HepG2 (cell line): ENCODE results near the gene KLF6. TPM values are rescaled to one million over a fixed set of nuclear protein-coding genes. Genes with fewer than 3 reads are reported as not detected.

Experiments used
- ATAC-seq: fragments of 200-7000 bp; cut with Tn5 transposase; 3 replicates; pipeline ENCODE4 v1.9.1; 2020; ENCODE audit warnings: mild to moderate bottlenecking, moderate library complexity
- BruUV-seq: library from RNA; stranded (reverse); fragments of 400-500 nt; replicated peaks from 2 replicates; lab custom pipeline; 2021; lab: Mats Ljungman, UMichigan
- CTCF ChIA-PET: fragments of 300-600 bp; formaldehyde crosslinking; extraction: SDS; loops from one replicate; lab custom pipeline; 2021; ENCODE audit warnings: low total read pairs, inconsistent platforms, low intra/inter-chr PET ratio; lab: Yijun Ruan, JAX
- POLR2A ChIA-PET: fragments of 350-600 bp; sonication (Branson Sonifier 250); formaldehyde crosslinking; loops from one replicate; lab custom pipeline; 2020; ENCODE audit warnings: antibody characterized with exemption, inconsistent platforms; lab: Yijun Ruan, JAX
- DNase-seq: peaks from one replicate; pipeline ENCODE4 v3.0.0-alpha.2; 2015; ENCODE audit warnings: low spot score
- FAIRE-seq: peaks from 3 replicates; lab custom pipeline; 2011; peaks lifted over from hg19 to GRCh38; lab: Jason Lieb, UNC
- H2AFZ ChIP-seq: one replicate; pipeline ENCODE4 v1.6.1; 2011; ENCODE audit warnings: low read length, inconsistent platforms
- H3K27ac ChIP-seq: fragments of 300-600 bp; 3 replicates; pipeline ENCODE4 v1.8.0; 2011; ENCODE audit warnings: mixed run types, mild to moderate bottlenecking, mixed read lengths, low read length, inconsistent platforms; ENCODE audit not compliant: insufficient read depth; ENCODE audit errors: extremely low read length
- H3K27me3 ChIP-seq, 2 experiments: fragments of 200-600 bp in 1 of 2; 2 replicates in 1 of 2; 3 replicates in 1 of 2; pipeline versions ENCODE4 v1.6.0 to v1.8.0; 2011; ENCODE audit warnings: low read length in 2 of 2, mild to moderate bottlenecking in 2 of 2, moderate library complexity in 2 of 2, inconsistent platforms in 1 of 2; ENCODE audit not compliant: insufficient read depth in 2 of 2, control insufficient read depth in 1 of 2
- H3K36me3 ChIP-seq, 2 experiments: fragments of 200-600 bp in 1 of 2; replicated peaks in 1 of 2; 2 replicates in 1 of 2; 3 replicates in 1 of 2; pipeline versions ENCODE4 v1.5.1 to v1.8.0; 2011; ENCODE audit warnings: low read length in 2 of 2, inconsistent platforms in 1 of 2; ENCODE audit not compliant: insufficient read depth in 2 of 2, control insufficient read depth in 1 of 2
- H3K4me1 ChIP-seq: 2 replicates; pipeline ENCODE4 v1.5.1; 2012; ENCODE audit warnings: low read length, inconsistent platforms; ENCODE audit not compliant: insufficient read depth
- H3K4me2 ChIP-seq: 2 replicates; pipeline ENCODE4 v1.6.0; 2011; ENCODE audit warnings: low read depth, low read length, inconsistent platforms
- H3K4me3 ChIP-seq, 3 experiments: fragments of 200-600 bp in 1 of 3; sonication (generic), shearing (Covaris generic) in 1 of 3; replicated peaks in 1 of 3; 2 replicates each; pipeline ENCODE4 v1.5.1; 2011 to 2016; ENCODE audit warnings: low read length in 3 of 3, inconsistent platforms in 2 of 3, low read depth in 2 of 3, mild to moderate bottlenecking in 2 of 3, control low read depth in 1 of 3, mixed read lengths in 1 of 3; ENCODE audit not compliant: insufficient read depth in 1 of 3
- H3K79me2 ChIP-seq: one replicate; pipeline ENCODE4 v1.6.1; 2011; ENCODE audit warnings: low read length, inconsistent platforms; ENCODE audit not compliant: insufficient read depth
- H3K9ac ChIP-seq: 2 replicates; pipeline ENCODE4 v1.6.0; 2011; ENCODE audit warnings: mild to moderate bottlenecking, low read depth, low read length, inconsistent platforms; ENCODE audit not compliant: insufficient read depth
- H3K9me3 ChIP-seq: 2 replicates; pipeline ENCODE4 v1.5.1; 2012; ENCODE audit warnings: mild to moderate bottlenecking, low read length
- H4K20me1 ChIP-seq: 2 replicates; pipeline ENCODE4 v1.6.0; 2011; ENCODE audit warnings: inconsistent platforms, mild to moderate bottlenecking, low read length, moderate library complexity; ENCODE audit not compliant: insufficient read depth
- IRF2 ChIP-seq: IDR thresholded peaks from 2 replicates; pipeline ENCODE4 v1.6.1; 2018; ENCODE audit warnings: missing genetic modification reagents, missing compliant biosample characterization
- KLF6 ChIP-seq: IDR thresholded peaks from 2 replicates; pipeline ENCODE4 v1.8.0; 2016; ENCODE audit warnings: missing biosample characterization, missing genetic modification reagents
- MAF1 ChIP-seq: sonication (generic); formaldehyde crosslinking; IDR thresholded peaks from 2 replicates; pipeline ENCODE4 v1.5.0; 2020; ENCODE audit warnings: missing genetic modification reagents, borderline replicate concordance
- TCF7L2 ChIP-seq: IDR thresholded peaks from 2 replicates; pipeline ENCODE4 v1.6.1; 2011; ENCODE audit warnings: mild to moderate bottlenecking, low read depth, low read length, moderate library complexity
- ZBTB38 ChIP-seq: sonication (generic); formaldehyde crosslinking; IDR thresholded peaks from 2 replicates; pipeline ENCODE4 v1.5.1; 2020; ENCODE audit warnings: mild to moderate bottlenecking, missing genetic modification reagents
- ZBTB40 ChIP-seq, 2 experiments: fragments of 450-650 bp in 1 of 2; sonication (generic) in 1 of 2; formaldehyde crosslinking in 1 of 2; IDR thresholded peaks; 2 replicates each; pipeline versions ENCODE4 v1.6.1 to v1.8.0; 2016 to 2022; ENCODE audit warnings: antibody characterized with exemption in 1 of 2, mild to moderate bottlenecking in 1 of 2, missing genetic modification reagents in 1 of 2
- ZNF75D ChIP-seq: sonication (generic); formaldehyde crosslinking; IDR thresholded peaks from 2 replicates; pipeline ENCODE4 v1.8.1; 2023; ENCODE audit warnings: missing genetic modification reagents, mild to moderate bottlenecking, borderline replicate concordance
- WGBS: methylation state at CpG from one replicate; pipeline ENCODE4 v1.1.6; 2017; ENCODE audit warnings: low lambda C conversion rate; 5-methylcytosine and 5-hydroxymethylcytosine counted together
- in situ Hi-C: cut with HindIII; loops from 2 replicates; pipeline ENCODE4 v1.10.0; 2017; ENCODE audit warnings: low pct_unique_long_range_greater_than_20kb; ENCODE audit not compliant: extremely low pct_ligation_motif_present
- intact Hi-C: fragments of 100-400 bp; cut with micrococcal nuclease; formaldehyde crosslinking; loops from one replicate; pipeline ENCODE4 v1.10.0; 2022; ENCODE audit not compliant: unreplicated experiment
- polyA plus RNA-seq, 8 experiments: library from polyadenylated mRNA; depleted of rRNA in 3 of 8; stranded (reverse) in 7 of 8; unstranded in 1 of 8; fragments of >200 nt; fragmentation: Illumina TruSeq in 4 of 8; extraction: Trizol in 4 of 8; gene quantifications; 2 replicates each; pipeline versions ENCODE4 v1.2.1 to v1.2.3, GENCODE V29; 2011 to 2016; ENCODE audit warnings: low read depth in 4 of 8, missing spikeins in 1 of 8, mixed read lengths in 1 of 8; ENCODE audit not compliant: insufficient read depth in 1 of 8
- total RNA-seq, 5 experiments: library from RNA; depleted of rRNA; stranded (reverse); fragments of >200 nt; fragmentation: Illumina TruSeq; extraction: Trizol; gene quantifications; 2 replicates each; pipeline ENCODE4 v1.2.3, GENCODE V29; 2016; ENCODE audit warnings: low read depth in 1 of 5

The KLF6 gene
- total and polyA plus RNA-seq, 2 of the 13 experiments (the other 11 are each of a cell fraction or from before 2014, with no cell fraction given), result 27.0 to 71.9 TPM

GRCh38 chr10:3828404-3829155 lies 43.6 kb upstream of the KLF6 start:
- WGBS, result 82% methylated on average over 14 of the region's 14 CpGs
- H2AFZ ChIP-seq, result no peak overlapping the region
- TF ChIP-seq IRF2 (CRISPR knock-in tag), result peak; percentile 57
- no peak for TF ChIP-seq TCF7L2
- no peaks in the 10 kb centered on the region for H3K9me3 ChIP-seq
- ATAC-seq (no peak), DNase-seq (no peak), FAIRE-seq (no peak)
- ChIA-PET CTCF (no interaction called here), POLR2A (interaction anchor here (1.9 to 3.2 kb wide), 3 partner anchors 19 to 43 kb away, joined by 8 to 19 read pairs (median 9); partner anchors contain the start of gene KLF6)
- intact Hi-C loops, result no loop called here
- no peaks in the 10 kb centered on the region for H3K27me3 ChIP-seq
- H3K36me3 ChIP-seq, result no peaks in the 10 kb centered on the region
- H3K27ac ChIP-seq, result no peak overlapping the region
- no peaks in the 10 kb centered on the region for H3K79me2 ChIP-seq
- H4K20me1 ChIP-seq, result no peaks in the 10 kb centered on the region
- in situ Hi-C loops, result no loop called here
- no TSS peak for BruUV-seq
- H3K9ac ChIP-seq, result no peak overlapping the region
- no peak overlapping the region for H3K4me3 ChIP-seq
- no peak overlapping the region for H3K4me2 ChIP-seq
- H3K4me1 ChIP-seq, result peaks cover 74% of the 10 kb centered on the region

- peak; percentile 46 for FAIRE-seq
- no TSS peak for BruUV-seq
- no peak for ATAC-seq
- Histone ChIP-seq H3K27ac (no peak overlapping the region), H2AFZ (no peak overlapping the region), H3K79me2 (no peaks in the 10 kb centered on the region), H3K27me3 (no peaks in the 10 kb centered on the region), H3K9me3 (no peaks in the 10 kb centered on the region), H3K4me3 (no peak overlapping the region), H4K20me1 (no peaks in the 10 kb centered on the region), H3K4me1 (peaks cover 74% of the 10 kb centered on the region), H3K9ac (no peak overlapping the region), H3K36me3 (no peaks in the 10 kb centered on the region), H3K4me2 (no peak overlapping the region)
- ChIA-PET CTCF (no interaction called here), POLR2A (interaction anchor here (1.9 to 3.2 kb wide), 3 partner anchors 18 to 43 kb away, joined by 8 to 19 read pairs (median 9); partner anchors contain the start of gene KLF6)
- intact Hi-C loops, result no loop called here
- in situ Hi-C loops, result no loop called here
- WGBS, result 96% methylated on average over 25 of the region's 27 CpGs
- no peak for DNase-seq
- TF ChIP-seq ZBTB38 (CRISPR knock-in tag), result peak; percentile 86
- no peak for TF ChIP-seq ZNF75D (CRISPR knock-in tag)
- no peak for TF ChIP-seq MAF1 (CRISPR knock-in tag)
- no peak for TF ChIP-seq KLF6 (CRISPR knock-in tag)
- TF ChIP-seq ZBTB40 (IDR thresholded peaks at IDR 0.05), result 0 out of 2 replicates have a peak, but pooled peaks have one; percentile 13
- TF ChIP-seq ZBTB40 (CRISPR knock-in tag; IDR thresholded peaks at IDR 0.05), result no peak
Observed at GRCh38 chr10:3827768-3828403, 42.9 kb upstream of the KLF6 start.
